KMS-11 (cell line): ENCODE data around the gene TNIP1.
A peak's percentile ranks its signal among the peaks of the same experiment; 100 is the strongest.

Experiments used
- H2AFZ ChIP-seq: fragments of 200-600 bp; sonication (generic); 2 replicates; pipeline ENCODE4 v1.6.1; 2016; ENCODE audit warnings: antibody characterized with exemption, mixed run types, low read depth
- H3K27ac ChIP-seq: fragments of 200-600 bp; sonication (generic); 2 replicates; pipeline ENCODE4 v1.6.1; 2016; ENCODE audit warnings: mild to moderate bottlenecking, mixed run types
- H3K27me3 ChIP-seq: fragments of 200-600 bp; sonication (generic); 2 replicates; pipeline ENCODE4 v1.6.1; 2017; ENCODE audit warnings: mild to moderate bottlenecking, low read depth, mixed run types, moderate library complexity; ENCODE audit not compliant: insufficient read depth
- H3K36me3 ChIP-seq: fragments of 200-600 bp; sonication (generic); 2 replicates; pipeline ENCODE4 v1.6.1; 2017; ENCODE audit warnings: mild to moderate bottlenecking, mixed run types; ENCODE audit not compliant: insufficient read depth
- H3K4me1 ChIP-seq: fragments of 200-600 bp; sonication (generic); 2 replicates; pipeline ENCODE4 v1.6.1; 2016; ENCODE audit warnings: mild to moderate bottlenecking, low read depth, mixed run types; ENCODE audit not compliant: poor library complexity, severe bottlenecking
- H3K4me2 ChIP-seq: fragments of 200-600 bp; sonication (generic); 2 replicates; pipeline ENCODE4 v1.7.0; 2016; ENCODE audit warnings: mild to moderate bottlenecking, mixed run types
- H3K4me3 ChIP-seq: fragments of 200-600 bp; sonication (generic); IDR thresholded peaks from 2 replicates; pipeline ENCODE4 v1.6.1; 2017; ENCODE audit warnings: low read depth, low read length, mixed read lengths; ENCODE audit not compliant: insufficient read depth
- H3K79me2 ChIP-seq: fragments of 200-600 bp; sonication (generic); 2 replicates; pipeline ENCODE4 v1.6.1; 2016; ENCODE audit warnings: low read depth, mixed run types; ENCODE audit not compliant: insufficient read depth
- H3K9ac ChIP-seq: fragments of 200-600 bp; sonication (generic); 2 replicates; pipeline ENCODE4 v1.6.1; 2016; ENCODE audit warnings: mild to moderate bottlenecking, mixed run types
- H4K20me1 ChIP-seq: fragments of 200-600 bp; sonication (generic); 2 replicates; pipeline ENCODE4 v1.6.1; 2016; ENCODE audit warnings: mild to moderate bottlenecking, mixed run types; ENCODE audit not compliant: insufficient read depth
- CTCF ChIP-seq: fragments of 200-600 bp; sonication (generic); conservative IDR thresholded peaks from 2 replicates; pipeline ENCODE4 v1.6.1; 2017; ENCODE audit warnings: low read depth, mild to moderate bottlenecking, antibody characterized with exemption, low read length, moderate library complexity, mixed read lengths

TNIP1 gene

GRCh38 chr5:151063142-151063989, 17.5 kb downstream of the TNIP1 start:
- peaks cover 34% of the 10 kb centered on the region for H3K79me2 ChIP-seq
- H3K4me3 ChIP-seq: no peak overlapping the region
- H3K9ac ChIP-seq: no peak overlapping the region; the same call in 1 of the 2 replicates
- H3K27ac ChIP-seq: no peak overlapping the region; the same call in 1 of the 2 replicates
- no peak for TF ChIP-seq CTCF
- peaks cover 85% of the 10 kb centered on the region for H3K4me1 ChIP-seq
- H4K20me1 ChIP-seq: no peaks in the 10 kb centered on the region
- no peak overlapping the region for H2AFZ ChIP-seq
- H3K4me2 ChIP-seq: peak overlapping the region; percentile 25; the same call in 1 of the 2 replicates
- no peaks in the 10 kb centered on the region; the same call in 1 of the 2 replicates for H3K36me3 ChIP-seq
- no peaks in the 10 kb centered on the region for H3K27me3 ChIP-seq

- H3K4me1 ChIP-seq: peaks cover 78% of the 10 kb centered on the region
- no peak overlapping the region; the same call in 1 of the 2 replicates for H3K27ac ChIP-seq
- TF ChIP-seq CTCF: no peak
- H3K4me2 ChIP-seq: peak overlapping the region; percentile 25; the same call in 1 of the 2 replicates
- H3K36me3 ChIP-seq: no peaks in the 10 kb centered on the region; the same call in 1 of the 2 replicates
- peaks cover 27% of the 10 kb centered on the region for H3K79me2 ChIP-seq
- no peak overlapping the region for H3K4me3 ChIP-seq
- no peak overlapping the region; the same call in 1 of the 2 replicates for H3K9ac ChIP-seq
- no peak overlapping the region for H2AFZ ChIP-seq
- no peaks in the 10 kb centered on the region for H4K20me1 ChIP-seq
- H3K27me3 ChIP-seq: no peaks in the 10 kb centered on the region
Observed at GRCh38 chr5:151062405-151063141, 18.3 kb downstream of the TNIP1 start.

- no peak for TF ChIP-seq CTCF
- peak overlapping the region; percentile 73; the same call in 1 of the 2 replicates for H3K27ac ChIP-seq
- no peaks in the 10 kb centered on the region for H3K27me3 ChIP-seq
- H3K9ac ChIP-seq: no peak overlapping the region
- H3K4me1 ChIP-seq: peaks cover 59% of the 10 kb centered on the region
- H3K36me3 ChIP-seq: no peaks in the 10 kb centered on the region; the same call in 1 of the 2 replicates
- no peak overlapping the region for H3K4me3 ChIP-seq
- peak overlapping the region; percentile 45; the same call in 1 of the 2 replicates for H3K4me2 ChIP-seq
- no peaks in the 10 kb centered on the region for H4K20me1 ChIP-seq
- no peak overlapping the region for H2AFZ ChIP-seq
- H3K79me2 ChIP-seq: peaks cover 14% of the 10 kb centered on the region
Observed at GRCh38 chr5:151060742-151061141, 20.1 kb downstream of the TNIP1 start.

- H3K79me2 ChIP-seq: no peaks in the 10 kb centered on the region
- peak overlapping the region; percentile 6; the same call in 1 of the 2 replicates for H3K4me2 ChIP-seq
- H3K4me3 ChIP-seq: no peak overlapping the region
- no peaks in the 10 kb centered on the region for H3K27me3 ChIP-seq
- peaks cover 44% of the 10 kb centered on the region for H3K4me1 ChIP-seq
- TF ChIP-seq CTCF: no peak
- no peaks in the 10 kb centered on the region for H4K20me1 ChIP-seq
- H2AFZ ChIP-seq: no peak overlapping the region
- H3K36me3 ChIP-seq: no peaks in the 10 kb centered on the region; the same call in 1 of the 2 replicates
- peak overlapping the region; percentile 22; the same call in 1 of the 2 replicates for H3K9ac ChIP-seq
- H3K27ac ChIP-seq: peak overlapping the region; percentile 73; the same call in 1 of the 2 replicates
Observed at GRCh38 chr5:151058891-151059489, 21.8 kb downstream of the TNIP1 start.
